ENCODE measurements around the gene SOCS4.

SOCS4 gene

GRCh38 chr14:55038708-55039107 is 11.7 kb downstream of the SOCS4 start:
- Mint-ChIP-seq H3K36me3 (peaks cover 45% of the 10 kb centered on the region), H3K4me1 (no peaks in the 10 kb centered on the region)

GRCh38 chr14:55043528-55043927 is 16.5 kb downstream of the SOCS4 start:
- Mint-ChIP-seq H3K27me3 (no peaks in the 10 kb centered on the region), H3K36me3 (peaks cover 28% of the 10 kb centered on the region), H3K4me3 (no peak overlapping the region), H3K27ac (no peak overlapping the region), H3K9me3 (no peaks in the 10 kb centered on the region), H3K4me1 (no peaks in the 10 kb centered on the region)
- ATAC-seq = no peak

More at GRCh38 chr14:55038708-55039107, 11.7 kb downstream of the SOCS4 start:
- no peak overlapping the region for H3K4me3 Mint-ChIP-seq
- no peak overlapping the region for H3K27ac Mint-ChIP-seq
- no peaks in the 10 kb centered on the region for H3K9me3 Mint-ChIP-seq
- no peaks in the 10 kb centered on the region for H3K27me3 Mint-ChIP-seq
- no peak for ATAC-seq

- no peaks in the 10 kb centered on the region for H3K27me3 Mint-ChIP-seq
- H3K27ac Mint-ChIP-seq = no peak overlapping the region
- no peak overlapping the region for H3K4me3 Mint-ChIP-seq
- no peaks in the 10 kb centered on the region for H3K4me1 Mint-ChIP-seq
- no peak for ATAC-seq
- H3K9me3 Mint-ChIP-seq = no peaks in the 10 kb centered on the region
- peaks cover 18% of the 10 kb centered on the region for H3K36me3 Mint-ChIP-seq
Observed at GRCh38 chr14:55045087-55045486, 18.1 kb downstream of the SOCS4 start.

- Mint-ChIP-seq H3K27me3 (no peaks in the 10 kb centered on the region), H3K36me3 (peaks cover 18% of the 10 kb centered on the region), H3K27ac (no peak overlapping the region), H3K4me3 (no peak overlapping the region), H3K4me1 (peaks cover 9% of the 10 kb centered on the region), H3K9me3 (no peaks in the 10 kb centered on the region)
- ATAC-seq = no peak
Observed at GRCh38 chr14:55047301-55048053, 20.4 kb downstream of the SOCS4 start.

GRCh38 chr14:55048900-55049436 is 21.9 kb downstream of the SOCS4 start:
- H3K27me3 Mint-ChIP-seq = no peaks in the 10 kb centered on the region
- H3K36me3 Mint-ChIP-seq = peaks cover 13% of the 10 kb centered on the region
- peaks cover 21% of the 10 kb centered on the region for H3K4me1 Mint-ChIP-seq
- H3K9me3 Mint-ChIP-seq = no peaks in the 10 kb centered on the region
- no peak for ATAC-seq
- no peak overlapping the region for H3K27ac Mint-ChIP-seq
- no peak overlapping the region for H3K4me3 Mint-ChIP-seq

- ATAC-seq = peak; percentile 44
- Mint-ChIP-seq H3K9me3 (no peaks in the 10 kb centered on the region), H3K27ac (peak overlapping the region; percentile 92), H3K4me3 (peak overlapping the region; percentile 91), H3K36me3 (peaks cover 17% of the 10 kb centered on the region), H3K27me3 (no peaks in the 10 kb centered on the region), H3K4me1 (peaks cover 28% of the 10 kb centered on the region)
Observed at GRCh38 chr14:55051165-55051422, 24.1 kb downstream of the SOCS4 start.

GRCh38 chr14:55051423-55052268 is 24.6 kb downstream of the SOCS4 start, which contains the start of gene MAPK1IP1L:
Gene MAPK1IP1L (plus strand): TSS chr14:55051647. CDS start chr14:55061684, 10,037 bp downstream.
- Mint-ChIP-seq H3K9me3 (no peaks in the 10 kb centered on the region), H3K27ac (peak within 1 kb of the TSS; percentile 92), H3K27me3 (no peaks in the 10 kb centered on the region), H3K36me3 (peaks cover 17% of the 10 kb centered on the region), H3K4me3 (peak within 1 kb of the TSS; percentile 91), H3K4me1 (peaks cover 28% of the 10 kb centered on the region)
- ATAC-seq = peak; percentile 97

GRCh38 chr14:55052269-55052930 is 25.4 kb downstream of the SOCS4 start:
- Mint-ChIP-seq H3K4me1 (peaks cover 28% of the 10 kb centered on the region), H3K36me3 (peaks cover 17% of the 10 kb centered on the region), H3K4me3 (peak overlapping the region; percentile 91), H3K27me3 (no peaks in the 10 kb centered on the region), H3K9me3 (no peaks in the 10 kb centered on the region), H3K27ac (peak overlapping the region; percentile 92)
- no peak for ATAC-seq

- Mint-ChIP-seq H3K27me3 (no peaks in the 10 kb centered on the region), H3K4me3 (peak overlapping the region; percentile 91), H3K36me3 (peaks cover 21% of the 10 kb centered on the region), H3K27ac (no peak overlapping the region), H3K4me1 (peaks cover 30% of the 10 kb centered on the region), H3K9me3 (no peaks in the 10 kb centered on the region)
- ATAC-seq = no peak
Observed at GRCh38 chr14:55053018-55053417, 26.0 kb downstream of the SOCS4 start.

GRCh38 chr14:55053500-55053899 is 26.5 kb downstream of the SOCS4 start:
- H3K4me1 Mint-ChIP-seq = peaks cover 34% of the 10 kb centered on the region
- no peak overlapping the region for H3K27ac Mint-ChIP-seq
- H3K4me3 Mint-ChIP-seq = peak overlapping the region; percentile 91
- H3K27me3 Mint-ChIP-seq = no peaks in the 10 kb centered on the region
- no peaks in the 10 kb centered on the region for H3K9me3 Mint-ChIP-seq
- ATAC-seq = no peak
- peaks cover 25% of the 10 kb centered on the region for H3K36me3 Mint-ChIP-seq

- Mint-ChIP-seq H3K27me3 (no peaks in the 10 kb centered on the region), H3K36me3 (peaks cover 25% of the 10 kb centered on the region), H3K9me3 (no peaks in the 10 kb centered on the region), H3K27ac (no peak overlapping the region), H3K4me1 (peaks cover 34% of the 10 kb centered on the region), H3K4me3 (peak overlapping the region; percentile 91)
- no peak for ATAC-seq
Observed at GRCh38 chr14:55054098-55054497, 27.1 kb downstream of the SOCS4 start.

- no peak for ATAC-seq
- Mint-ChIP-seq H3K4me1 (peaks cover 49% of the 10 kb centered on the region), H3K27ac (no peak overlapping the region), H3K4me3 (no peak overlapping the region), H3K27me3 (no peaks in the 10 kb centered on the region), H3K9me3 (no peaks in the 10 kb centered on the region), H3K36me3 (peaks cover 55% of the 10 kb centered on the region)
Observed at GRCh38 chr14:55057919-55058318, 30.9 kb downstream of the SOCS4 start.

GRCh38 chr14:55059333-55059732 is 32.3 kb downstream of the SOCS4 start:
- no peak overlapping the region for H3K4me3 Mint-ChIP-seq
- no peak for ATAC-seq
- H3K27ac Mint-ChIP-seq = peak overlapping the region; percentile 30
- no peaks in the 10 kb centered on the region for H3K27me3 Mint-ChIP-seq
- H3K9me3 Mint-ChIP-seq = no peaks in the 10 kb centered on the region
- H3K36me3 Mint-ChIP-seq = peaks cover 48% of the 10 kb centered on the region
- peaks cover 39% of the 10 kb centered on the region for H3K4me1 Mint-ChIP-seq

- H3K27ac Mint-ChIP-seq = peak overlapping the region; percentile 56
- H3K36me3 Mint-ChIP-seq = peaks cover 66% of the 10 kb centered on the region
- no peaks in the 10 kb centered on the region for H3K27me3 Mint-ChIP-seq
- ATAC-seq = no peak
- peaks cover 53% of the 10 kb centered on the region for H3K4me1 Mint-ChIP-seq
- no peaks in the 10 kb centered on the region for H3K9me3 Mint-ChIP-seq
- no peak overlapping the region for H3K4me3 Mint-ChIP-seq
Observed at GRCh38 chr14:55062517-55063351, 35.7 kb downstream of the SOCS4 start.
